IPS-18a (cell line): ENCODE data around the gene SYCP2L.
"Not testable (repeated sequence)": the region's sequence is repeated elsewhere in the genome, so short reads cannot be mapped to it uniquely, and the experiment has no call there.

Experiments
- H3K27ac ChIP-seq: one replicate; pipeline ENCODE4 v1.5.1; 2013; ENCODE audit warnings: low read length
- H3K27me3 ChIP-seq: one replicate; pipeline ENCODE4 v1.6.1; 2013; ENCODE audit warnings: mild to moderate bottlenecking, low read length; ENCODE audit not compliant: control insufficient read depth, insufficient read depth
- H3K36me3 ChIP-seq: one replicate; pipeline ENCODE4 v1.6.1; 2013; ENCODE audit warnings: low read depth, low read length; ENCODE audit not compliant: control insufficient read depth
- H3K4me1 ChIP-seq: one replicate; pipeline ENCODE4 v1.6.1; 2013; ENCODE audit warnings: low read depth, low read length; ENCODE audit not compliant: control insufficient read depth
- H3K4me3 ChIP-seq: one replicate; pipeline ENCODE4 v1.5.1; 2013; ENCODE audit warnings: low read length
- H3K9ac ChIP-seq: one replicate; pipeline ENCODE4 v1.6.1; 2013; ENCODE audit warnings: mild to moderate bottlenecking, low read length, moderate library complexity
- H3K9me3 ChIP-seq: one replicate; pipeline ENCODE4 v1.6.1; 2013; ENCODE audit warnings: low read depth, low read length; ENCODE audit not compliant: control insufficient read depth

The SYCP2L gene

DNA sequence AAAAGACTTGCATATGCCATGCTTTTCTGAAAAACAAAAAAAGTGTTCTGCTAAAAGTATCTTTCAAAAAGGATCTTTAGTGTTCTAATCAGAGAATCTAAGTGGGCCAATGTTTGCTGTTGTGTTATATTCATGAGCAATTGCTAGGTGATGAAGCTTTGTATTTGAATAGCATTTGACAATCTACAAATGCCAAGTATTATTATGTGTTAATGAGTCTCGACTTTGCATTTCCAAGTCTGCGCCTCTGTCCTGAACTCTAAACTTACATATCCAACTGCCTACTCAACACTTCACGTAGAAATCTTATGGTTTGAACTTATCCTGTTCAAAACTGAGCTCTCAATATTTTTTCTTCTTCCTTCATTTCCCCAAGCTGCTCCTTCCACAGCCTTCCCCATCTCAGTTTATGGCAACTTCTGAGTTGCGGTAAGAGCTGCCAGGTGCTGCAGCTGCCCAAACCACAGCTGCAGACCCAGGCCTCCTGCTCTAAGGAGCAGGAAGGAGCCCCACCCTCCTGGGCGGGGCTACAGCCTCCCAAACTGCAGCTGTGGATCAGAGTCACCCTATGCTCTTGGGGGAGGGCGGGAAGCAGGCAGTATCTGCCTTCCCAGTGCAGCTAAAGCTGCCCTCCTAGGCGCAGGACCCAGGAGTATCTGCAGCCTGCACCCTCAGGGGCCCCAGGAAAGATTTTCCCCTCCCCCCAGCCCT lies 31.8 kb upstream of the SYCP2L start:
- no peak overlapping the region for H3K4me3 ChIP-seq
- no peaks in the 10 kb centered on the region for H3K36me3 ChIP-seq
- no peaks in the 10 kb centered on the region for H3K9me3 ChIP-seq
- H3K4me1 ChIP-seq: no peaks in the 10 kb centered on the region
- H3K27ac ChIP-seq: no peak overlapping the region
- no peaks in the 10 kb centered on the region for H3K27me3 ChIP-seq
- H3K9ac ChIP-seq: no peak overlapping the region

DNA sequence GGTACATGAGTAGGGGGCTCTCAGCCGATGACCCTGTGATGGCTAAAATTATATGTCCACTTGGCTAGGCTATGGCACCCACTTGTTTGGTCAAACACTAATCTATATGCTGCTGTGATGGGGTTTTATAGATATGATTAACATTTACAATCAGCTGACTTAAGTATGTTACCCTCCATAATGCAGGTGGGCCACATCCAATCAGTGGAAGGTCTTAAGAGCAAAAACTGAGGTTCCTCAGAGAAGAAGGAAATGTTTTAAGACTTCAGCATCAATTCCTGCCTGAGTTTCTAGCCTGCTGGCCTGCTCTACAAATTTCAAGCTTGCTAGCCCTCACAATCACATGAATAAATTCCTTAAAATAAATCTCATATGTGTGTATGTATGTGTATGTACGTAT lies 29.6 kb upstream of the SYCP2L start:
- Histone ChIP-seq H3K27ac (no peak overlapping the region), H3K4me3 (no peak overlapping the region), H3K9me3 (no peaks in the 10 kb centered on the region), H3K27me3 (no peaks in the 10 kb centered on the region), H3K4me1 (peaks cover under 1% of the 10 kb centered on the region), H3K9ac (no peak overlapping the region), H3K36me3 (no peaks in the 10 kb centered on the region)

DNA sequence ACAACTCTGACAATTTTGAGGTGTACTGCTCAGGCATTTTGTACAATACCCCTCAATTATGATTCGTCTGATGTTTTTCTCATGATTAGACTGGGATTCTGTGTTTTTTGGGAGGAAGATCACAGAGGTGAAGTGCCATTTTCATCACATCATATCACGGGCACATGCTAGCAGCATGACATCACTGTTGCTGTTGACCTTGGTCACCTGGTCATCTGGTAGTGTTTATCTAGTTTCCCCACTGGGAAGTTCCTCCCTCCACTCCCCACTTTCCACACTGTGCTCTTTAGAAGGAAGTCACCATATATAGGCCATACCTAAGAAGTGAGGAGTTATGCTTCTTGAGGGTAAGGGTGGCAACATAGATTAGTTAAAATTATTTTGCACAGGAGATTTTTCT lies 25.8 kb upstream of the SYCP2L start:
- Histone ChIP-seq H3K27ac (no peak overlapping the region), H3K4me1 (peaks cover 4% of the 10 kb centered on the region), H3K9ac (no peak overlapping the region), H3K27me3 (no peaks in the 10 kb centered on the region), H3K36me3 (no peaks in the 10 kb centered on the region), H3K4me3 (no peak overlapping the region), H3K9me3 (no peaks in the 10 kb centered on the region)

DNA sequence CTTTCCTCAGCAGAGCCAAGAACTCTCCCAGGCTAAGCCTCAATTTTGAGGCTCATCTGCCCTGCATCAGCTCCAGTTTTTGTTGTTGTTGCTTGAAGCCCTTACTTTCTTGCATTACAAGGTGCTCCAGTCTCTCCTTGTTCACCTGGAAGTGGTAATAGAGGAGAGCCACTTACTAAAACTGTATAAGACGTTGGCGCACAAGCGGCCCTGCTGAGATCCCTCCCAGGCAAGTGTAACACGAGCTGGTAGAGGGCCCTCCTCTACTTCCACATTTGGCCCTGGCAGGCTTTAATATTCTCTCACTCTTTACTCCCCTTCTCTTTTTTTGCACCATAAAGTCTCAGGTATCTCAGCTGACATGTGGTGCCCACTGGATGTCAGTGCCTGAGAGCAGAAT lies 24.5 kb upstream of the SYCP2L start:
- H3K9me3 ChIP-seq: no peaks in the 10 kb centered on the region
- no peak overlapping the region for H3K9ac ChIP-seq
- H3K36me3 ChIP-seq: no peaks in the 10 kb centered on the region
- no peak overlapping the region for H3K4me3 ChIP-seq
- no peaks in the 10 kb centered on the region for H3K27me3 ChIP-seq
- H3K27ac ChIP-seq: no peak overlapping the region
- peaks cover 4% of the 10 kb centered on the region for H3K4me1 ChIP-seq

DNA sequence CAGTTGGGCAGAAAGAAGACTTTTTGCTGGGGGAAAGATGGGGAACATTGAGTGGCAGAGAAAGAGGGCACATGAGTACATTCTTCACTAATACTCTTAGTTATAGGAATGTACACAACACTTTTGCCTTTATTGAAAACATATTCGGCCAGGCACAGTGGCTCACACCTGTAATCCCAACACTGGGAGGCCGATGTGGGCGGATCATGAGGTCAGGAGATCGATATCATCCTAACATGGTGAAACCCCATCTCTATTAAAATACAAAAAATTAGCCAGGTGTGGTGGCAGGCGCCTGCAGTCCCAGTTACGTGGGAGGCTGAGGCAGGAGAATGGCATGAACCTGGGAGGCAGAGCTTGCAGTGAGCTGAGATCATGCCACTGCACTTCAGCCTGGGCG lies 23.8 kb upstream of the SYCP2L start:
- not testable (repeated sequence) for H3K4me1 ChIP-seq, H3K36me3 ChIP-seq, H3K4me3 ChIP-seq, H3K9ac ChIP-seq, H3K27ac ChIP-seq, H3K9me3 ChIP-seq, H3K27me3 ChIP-seq

DNA sequence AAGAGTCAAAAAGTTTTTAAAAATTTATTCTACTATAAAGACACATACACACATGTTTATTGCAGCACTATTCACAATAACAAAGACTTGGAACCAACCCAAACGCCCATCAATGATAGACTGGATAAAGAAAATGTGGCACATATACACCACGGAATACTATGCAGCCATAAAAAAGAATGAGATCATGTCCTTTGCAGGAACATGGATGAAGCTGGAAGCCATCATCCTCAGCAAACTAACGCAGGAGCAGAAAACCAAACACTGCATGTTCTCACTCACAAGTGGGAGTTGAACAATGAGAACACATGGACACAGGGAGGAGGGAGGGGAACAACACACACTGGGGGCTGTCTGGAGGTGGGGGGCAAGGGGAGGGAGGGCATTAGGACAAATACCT lies 20.1 kb upstream of the SYCP2L start:
- H3K9me3 ChIP-seq, H3K27me3 ChIP-seq, H3K27ac ChIP-seq, H3K9ac ChIP-seq, H3K4me3 ChIP-seq, H3K4me1 ChIP-seq, H3K36me3 ChIP-seq: not testable (repeated sequence)

DNA sequence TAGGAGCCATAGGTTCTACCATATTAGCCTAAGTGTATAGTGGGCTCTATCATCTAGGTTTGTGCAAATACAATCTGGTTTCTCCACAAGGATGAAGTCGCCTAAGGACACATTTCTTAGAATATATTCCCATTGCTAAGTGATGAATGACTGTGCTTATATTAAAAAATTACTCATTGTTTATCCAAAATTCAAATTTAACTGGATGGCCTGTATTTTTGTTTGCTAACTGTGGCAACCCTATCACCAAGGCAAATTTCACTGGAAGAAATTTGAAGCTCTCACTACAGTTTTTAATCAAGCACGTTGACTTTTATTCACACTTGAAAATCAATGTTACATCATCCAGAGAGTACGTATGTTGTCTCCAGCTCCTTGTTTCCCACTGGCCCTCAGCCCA lies 18.9 kb upstream of the SYCP2L start:
- Histone ChIP-seq H3K27ac (no peak overlapping the region), H3K9ac (no peak overlapping the region), H3K4me3 (no peak overlapping the region), H3K9me3 (no peaks in the 10 kb centered on the region), H3K27me3 (no peaks in the 10 kb centered on the region), H3K4me1 (no peaks in the 10 kb centered on the region), H3K36me3 (no peaks in the 10 kb centered on the region)

DNA sequence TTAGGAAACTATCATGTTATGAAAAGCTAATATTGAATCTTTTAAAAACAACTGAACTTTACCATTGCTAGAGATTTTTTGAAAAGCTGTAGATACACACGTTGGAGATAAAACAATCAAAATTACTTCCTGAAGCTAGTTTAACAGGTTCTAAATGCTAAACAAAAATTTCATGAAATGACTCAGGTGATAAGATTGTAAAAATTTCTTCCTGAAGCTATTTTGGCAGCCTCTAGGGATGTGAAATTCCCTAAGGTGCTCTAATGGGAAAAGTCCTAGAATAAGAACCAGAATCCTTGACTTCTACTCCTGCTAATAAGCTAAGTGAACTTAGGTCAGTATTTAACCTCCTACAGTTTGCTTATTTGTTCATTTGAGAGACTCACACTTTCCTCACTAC lies 13.5 kb upstream of the SYCP2L start:
- Histone ChIP-seq H3K27me3 (no peaks in the 10 kb centered on the region), H3K4me1 (no peaks in the 10 kb centered on the region), H3K27ac (no peak overlapping the region), H3K4me3 (no peak overlapping the region), H3K36me3 (no peaks in the 10 kb centered on the region), H3K9ac (no peak overlapping the region), H3K9me3 (no peaks in the 10 kb centered on the region)

DNA sequence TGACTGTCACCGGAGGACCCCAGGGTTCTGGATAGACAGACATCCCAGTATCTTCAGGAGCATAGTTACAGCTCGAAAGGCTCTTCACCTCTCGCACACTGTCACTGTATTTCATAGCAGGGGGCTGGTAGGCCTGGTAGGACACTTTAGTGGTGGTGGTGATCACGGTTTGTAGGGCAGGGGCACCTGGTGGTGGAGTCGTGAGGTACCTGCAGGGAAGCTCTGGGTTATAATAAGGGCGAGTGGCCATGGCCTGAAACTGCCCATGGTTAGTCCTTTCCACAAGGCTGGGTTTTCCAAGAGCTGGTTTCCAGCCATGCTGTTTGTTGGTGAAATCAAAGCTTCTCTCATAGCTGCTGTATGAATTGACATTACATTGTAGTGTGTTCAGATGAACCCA lies 12.6 kb upstream of the SYCP2L start:
- peaks cover 7% of the 10 kb centered on the region for H3K27me3 ChIP-seq
- H3K36me3 ChIP-seq: no peaks in the 10 kb centered on the region
- H3K9ac ChIP-seq: no peak overlapping the region
- no peaks in the 10 kb centered on the region for H3K9me3 ChIP-seq
- no peaks in the 10 kb centered on the region for H3K4me1 ChIP-seq
- H3K4me3 ChIP-seq: no peak overlapping the region
- H3K27ac ChIP-seq: no peak overlapping the region

DNA sequence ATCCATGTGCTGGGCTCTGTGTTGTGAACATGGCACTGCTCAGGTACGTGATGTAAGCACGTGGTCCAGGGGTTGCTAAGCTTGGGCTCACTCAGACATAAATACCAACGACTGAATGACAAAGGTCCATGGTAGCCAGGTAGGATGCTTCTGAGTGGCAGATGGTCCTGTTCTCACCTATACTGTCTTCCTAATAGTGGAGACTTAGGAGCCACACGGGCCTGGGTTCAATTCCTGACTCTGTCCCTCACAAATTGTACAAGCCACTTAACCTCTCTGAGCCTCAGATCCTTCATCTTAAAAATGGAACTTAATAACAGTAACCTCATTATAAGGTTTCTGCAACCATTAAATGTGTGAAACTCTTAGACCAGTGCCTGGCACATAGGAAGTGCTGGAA lies 11.8 kb upstream of the SYCP2L start:
- H3K36me3 ChIP-seq: no peaks in the 10 kb centered on the region
- H3K4me1 ChIP-seq: no peaks in the 10 kb centered on the region
- H3K9ac ChIP-seq: no peak overlapping the region
- no peaks in the 10 kb centered on the region for H3K9me3 ChIP-seq
- H3K4me3 ChIP-seq: no peak overlapping the region
- H3K27me3 ChIP-seq: peaks cover 15% of the 10 kb centered on the region
- no peak overlapping the region for H3K27ac ChIP-seq

DNA sequence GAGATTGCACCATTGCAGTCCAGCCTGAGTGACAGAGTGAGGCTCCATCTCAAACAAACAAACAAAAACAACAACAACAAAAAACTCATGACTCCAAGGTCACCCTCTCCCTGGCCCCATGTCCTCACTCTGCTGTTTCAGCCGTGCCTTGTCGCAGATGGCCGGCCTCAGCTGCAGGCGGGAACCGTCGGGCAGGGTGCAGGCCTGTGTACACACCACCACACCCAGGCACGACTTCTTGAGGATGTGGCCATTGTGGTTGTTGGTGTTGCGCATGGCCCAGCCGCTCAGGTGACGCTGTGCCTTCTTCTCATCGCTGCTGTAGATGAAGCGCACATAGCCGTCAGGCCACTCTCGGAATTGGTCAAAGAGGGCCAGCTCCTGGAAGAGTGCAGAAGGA lies 9.8 kb upstream of the SYCP2L start:
- no peaks in the 10 kb centered on the region for H3K9me3 ChIP-seq
- no peak overlapping the region for H3K9ac ChIP-seq
- peaks cover 35% of the 10 kb centered on the region for H3K27me3 ChIP-seq
- no peaks in the 10 kb centered on the region for H3K4me1 ChIP-seq
- no peak overlapping the region for H3K4me3 ChIP-seq
- H3K27ac ChIP-seq: no peak overlapping the region
- H3K36me3 ChIP-seq: no peaks in the 10 kb centered on the region

DNA sequence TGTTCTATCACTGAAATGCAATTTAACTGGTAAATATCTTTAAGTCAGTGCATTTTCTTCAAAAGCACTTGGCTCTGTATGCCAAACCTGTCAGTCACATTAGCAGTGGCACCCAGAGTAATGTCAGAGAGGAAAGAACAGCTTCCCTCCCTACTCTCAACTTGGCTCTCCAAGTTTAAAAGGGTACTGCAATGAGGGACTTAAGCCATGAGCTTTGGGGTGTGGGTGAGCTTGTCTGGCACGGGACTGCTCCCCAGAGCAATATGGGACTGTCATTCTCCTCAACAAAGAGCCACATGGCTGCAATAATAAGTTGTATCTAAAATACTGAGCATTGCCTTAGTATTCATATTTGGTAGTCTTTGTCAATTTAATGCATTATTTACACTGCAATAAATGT lies 9.0 kb upstream of the SYCP2L start:
- H3K27me3 ChIP-seq: peaks cover 44% of the 10 kb centered on the region
- no peak overlapping the region for H3K9ac ChIP-seq
- no peaks in the 10 kb centered on the region for H3K4me1 ChIP-seq
- H3K36me3 ChIP-seq: no peaks in the 10 kb centered on the region
- no peak overlapping the region for H3K4me3 ChIP-seq
- no peaks in the 10 kb centered on the region for H3K9me3 ChIP-seq
- no peak overlapping the region for H3K27ac ChIP-seq
